ENCODE results near the gene THEM5. TPM values are rescaled to one million over a fixed set of nuclear protein-coding genes. Genes with fewer than 3 reads are reported as not detected.

Gene THEM5
- total RNA-seq, 1 experiment from 2014 or later = not detected

GRCh38 chr1:151838222-151839081 is 15.1 kb downstream of the THEM5 start:
- Histone ChIP-seq H3K9ac (ENCODE audit: low read length) (no peak overlapping the region), H3K79me2 (ENCODE audit: insufficient read depth, low read length) (no peaks in the 10 kb centered on the region), H3K4me1 (ENCODE audit: control insufficient read depth in 1 of 2, insufficient read depth in 2 of 2, low read length in 2 of 2) (peaks cover 0 to 45% of the 10 kb centered on the region in 2 experiments; a peak in 2 of 4 replicates), H3K27ac (ENCODE audit: low read depth, low read length) (no peak overlapping the region; the same call in 1 of the 2 replicates), H2AFZ (ENCODE audit: low read depth, low read length, poor library complexity, severe bottlenecking) (no peak overlapping the region), H4K20me1 (ENCODE audit: insufficient read depth) (no peaks in the 10 kb centered on the region), H3K9me3 (ENCODE audit: control insufficient read depth in 1 of 2, insufficient read depth in 1 of 2, low read depth in 1 of 2, low read length in 2 of 2) (peaks cover 0 to 3% of the 10 kb centered on the region in 2 experiments; a peak in 1 of 4 replicates), H3K27me3 (ENCODE audit: insufficient read depth, low read length) (no peaks in the 10 kb centered on the region), H3K36me3 (ENCODE audit: control insufficient read depth in 1 of 2, insufficient read depth in 2 of 2, low read length in 2 of 2) (no peaks in the 10 kb centered on the region), H3K9me2 (ENCODE audit: insufficient read depth) (no peaks in the 10 kb centered on the region; the same call in 1 of the 2 replicates), H3K4me2 (ENCODE audit: low read length) (peak overlapping the region; percentile 78; the same call in 1 of the 2 replicates), H3K4me3 (replicated peaks in 1 of 2; ENCODE audit: low read depth in 1 of 2, low read length in 2 of 2) (no peak overlapping the region)
- intact Hi-C loops (cut with micrococcal nuclease) = loop anchor here (5.0 kb wide), 3 partner anchors 396 to 641 kb away; partner anchors contain the start of gene PIP5K1A
- CTCF ChIA-PET = no interaction called here
- ATAC-seq = no peak
- no peak for DNase-seq (ENCODE audit: low read depth, low spot score)
- RAD21 ChIA-PET (ENCODE audit: low non-redundant PET in 1 of 2, low total read pairs in 2 of 2, uncharacterized antibody in 2 of 2, unreplicated experiment in 2 of 2) = no interaction called here
- TF ChIP-seq CBX3 (IDR thresholded peaks at IDR 0.05; ENCODE audit: low read depth) (no peak), RAD21 (IDR thresholded peaks at IDR 0.05; ENCODE audit: low read depth) (no peak), SIN3A (IDR thresholded peaks at IDR 0.05; ENCODE audit: low read depth) (no peak), JUND (IDR thresholded peaks at IDR 0.05) (no peak), SRF (IDR thresholded peaks at IDR 0.05; ENCODE audit: low read depth) (no peak), MAX (IDR thresholded peaks at IDR 0.05) (no peak), SP1 (IDR thresholded peaks at IDR 0.05; ENCODE audit: low read depth) (no peak), POLR2A (IDR thresholded peaks at IDR 0.05; ENCODE audit: borderline replicate concordance, extremely low read depth, insufficient read depth, insufficient read length) (no peak)
- TF ChIP-seq, protein P1, sequence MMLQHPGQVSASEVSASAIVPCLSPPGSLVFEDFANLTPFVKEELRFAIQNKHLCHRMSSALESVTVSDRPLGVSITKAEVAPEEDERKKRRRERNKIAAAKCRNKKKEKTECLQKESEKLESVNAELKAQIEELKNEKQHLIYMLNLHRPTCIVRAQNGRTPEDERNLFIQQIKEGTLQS (IDR thresholded peaks at IDR 0.05) = no peak
- TF ChIP-seq, protein P2, sequence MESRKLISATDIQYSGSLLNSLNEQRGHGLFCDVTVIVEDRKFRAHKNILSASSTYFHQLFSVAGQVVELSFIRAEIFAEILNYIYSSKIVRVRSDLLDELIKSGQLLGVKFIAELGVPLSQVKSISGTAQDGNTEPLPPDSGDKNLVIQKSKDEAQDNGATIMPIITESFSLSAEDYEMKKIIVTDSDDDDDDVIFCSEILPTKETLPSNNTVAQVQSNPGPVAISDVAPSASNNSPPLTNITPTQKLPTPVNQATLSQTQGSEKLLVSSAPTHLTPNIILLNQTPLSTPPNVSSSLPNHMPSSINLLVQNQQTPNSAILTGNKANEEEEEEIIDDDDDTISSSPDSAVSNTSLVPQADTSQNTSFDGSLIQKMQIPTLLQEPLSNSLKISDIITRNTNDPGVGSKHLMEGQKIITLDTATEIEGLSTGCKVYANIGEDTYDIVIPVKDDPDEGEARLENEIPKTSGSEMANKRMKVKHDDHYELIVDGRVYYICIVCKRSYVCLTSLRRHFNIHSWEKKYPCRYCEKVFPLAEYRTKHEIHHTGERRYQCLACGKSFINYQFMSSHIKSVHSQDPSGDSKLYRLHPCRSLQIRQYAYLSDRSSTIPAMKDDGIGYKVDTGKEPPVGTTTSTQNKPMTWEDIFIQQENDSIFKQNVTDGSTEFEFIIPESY (IDR thresholded peaks at IDR 0.05; ENCODE audit: extremely low read depth, insufficient replicate concordance, low read length) = no peak
- POLR2A ChIA-PET = no interaction called here
- no TSS peak for BruUV-seq (replicated peaks)
